Liver (tissue), 9 donors: ENCODE data around the gene ARHGAP6. TPM values are rescaled to one million over a fixed set of nuclear protein-coding genes. Genes with fewer than 3 reads are reported as not detected.

ENCODE experiments used
- DNase-seq: peaks from one replicate; pipeline ENCODE4 v3.0.0-alpha.2; 2017; ENCODE audit warnings: low spot score
- H3K27ac ChIP-seq, 2 donors: one replicate each; pipeline ENCODE4 v1.7.0; 2013; ENCODE audit warnings: inconsistent platforms in 2 of 2, low read length in 2 of 2, control low read depth in 1 of 2, low read depth in 1 of 2, mild to moderate bottlenecking in 1 of 2
- H3K27me3 ChIP-seq, 4 donors: one replicate each; pipeline versions ENCODE4 v1.6.1 to v1.7.0; 2013; ENCODE audit warnings: low read length in 3 of 4, inconsistent platforms in 1 of 4, mild to moderate bottlenecking in 1 of 4, moderate library complexity in 1 of 4; ENCODE audit not compliant: control insufficient read depth in 4 of 4, insufficient read depth in 4 of 4
- H3K36me3 ChIP-seq, 4 donors: one replicate each; pipeline versions ENCODE4 v1.6.1 to v1.7.0; 2013; ENCODE audit warnings: low read length in 3 of 4, mild to moderate bottlenecking in 3 of 4, low read depth in 1 of 4, moderate library complexity in 1 of 4; ENCODE audit not compliant: control insufficient read depth in 4 of 4, insufficient read depth in 3 of 4
- H3K4me1 ChIP-seq, 4 donors: one replicate each; pipeline versions ENCODE4 v1.6.1 to v1.7.0; 2013; ENCODE audit warnings: low read length in 3 of 4, mild to moderate bottlenecking in 3 of 4, moderate library complexity in 1 of 4; ENCODE audit not compliant: control insufficient read depth in 4 of 4, insufficient read depth in 4 of 4
- H3K4me3 ChIP-seq, 3 donors: one replicate each; pipeline versions ENCODE4 v1.6.1 to v1.7.0; 2013; ENCODE audit warnings: low read length in 3 of 3, control low read depth in 1 of 3, low read depth in 1 of 3, mild to moderate bottlenecking in 1 of 3
- H3K9ac ChIP-seq, 2 donors: one replicate each; pipeline ENCODE4 v1.7.0; 2013; ENCODE audit warnings: low read length in 2 of 2, mild to moderate bottlenecking in 2 of 2, moderate library complexity in 2 of 2, control low read depth in 1 of 2, low read depth in 1 of 2
- H3K9me3 ChIP-seq, 4 donors: one replicate each; pipeline versions ENCODE4 v1.6.1 to v1.7.0; 2013; ENCODE audit warnings: low read length in 3 of 4; ENCODE audit not compliant: control insufficient read depth in 4 of 4
- ATF3 ChIP-seq: IDR thresholded peaks from 2 replicates; pipeline ENCODE4 v1.6.1; 2016; ENCODE audit warnings: antibody characterized with exemption
- CTCF ChIP-seq: fragments of 150-350 bp; IDR thresholded peaks from 2 replicates; pipeline ENCODE4 v1.5.1; 2017; ENCODE audit warnings: improper control_type of control experiment, low read depth, low read length; ENCODE audit not compliant: missing input control
- EGR1 ChIP-seq, 2 donors: IDR thresholded peaks; 2 replicates each; pipeline ENCODE4 v1.6.1; 2016 to 2018; ENCODE audit warnings: antibody characterized with exemption in 2 of 2, low read depth in 2 of 2
- FOXA1 ChIP-seq: IDR thresholded peaks from 2 replicates; pipeline ENCODE4 v1.6.1; 2016; ENCODE audit warnings: antibody characterized with exemption
- FOXA2 ChIP-seq: IDR thresholded peaks from 2 replicates; pipeline ENCODE4 v1.6.1; 2016; ENCODE audit warnings: antibody characterized with exemption
- GABPA ChIP-seq, 2 donors: IDR thresholded peaks in 1 of 2; conservative IDR thresholded peaks in 1 of 2; 2 replicates each; pipeline ENCODE4 v1.6.1; 2016; ENCODE audit warnings: antibody characterized with exemption in 2 of 2, mild to moderate bottlenecking in 1 of 2, moderate library complexity in 1 of 2
- HNF4A ChIP-seq, 2 donors: conservative IDR thresholded peaks; 2 replicates each; pipeline ENCODE4 v1.6.1; 2016; ENCODE audit warnings: antibody characterized with exemption in 2 of 2, mild to moderate bottlenecking in 2 of 2
- JUND ChIP-seq, 2 donors: IDR thresholded peaks; 2 replicates each; pipeline ENCODE4 v1.6.1; 2016; ENCODE audit warnings: antibody characterized with exemption in 2 of 2
- MAX ChIP-seq: IDR thresholded peaks from 2 replicates; pipeline ENCODE4 v1.6.1; 2016; ENCODE audit warnings: antibody characterized with exemption
- NR2F2 ChIP-seq: IDR thresholded peaks from 2 replicates; pipeline ENCODE4 v1.6.1; 2016; ENCODE audit warnings: antibody characterized with exemption
- RAD21 ChIP-seq, 2 donors: IDR thresholded peaks; 2 replicates each; pipeline ENCODE4 v1.6.1; 2016; ENCODE audit warnings: antibody characterized with exemption in 2 of 2, mild to moderate bottlenecking in 2 of 2
- REST ChIP-seq: IDR thresholded peaks from 2 replicates; pipeline ENCODE4 v1.6.1; 2016; ENCODE audit warnings: antibody characterized with exemption, mild to moderate bottlenecking
- RXRA ChIP-seq, 2 donors: IDR thresholded peaks; 2 replicates each; pipeline ENCODE4 v1.6.1; 2017 to 2018; ENCODE audit warnings: antibody characterized with exemption in 2 of 2, mild to moderate bottlenecking in 1 of 2
- TAF1 ChIP-seq: conservative IDR thresholded peaks from 2 replicates; pipeline ENCODE4 v1.6.1; 2016; ENCODE audit warnings: antibody characterized with exemption, mild to moderate bottlenecking
- YY1 ChIP-seq: IDR thresholded peaks from 2 replicates; pipeline ENCODE4 v1.6.1; 2016; ENCODE audit warnings: antibody characterized with exemption, mild to moderate bottlenecking
- WGBS: extraction: QIAGEN DNeasy Blood & Tissue Kit; methylation state at CpG from one replicate; pipeline ENCODE4 v1.1.7; 2013; 5-methylcytosine and 5-hydroxymethylcytosine counted together
- polyA plus RNA-seq, 2 donors: library from polyadenylated mRNA; stranded (reverse) in 1 of 2; unstranded in 1 of 2; fragments of 200-250 nt in 1 of 2; fragments of >200 nt in 1 of 2; fragmentation: Nextera tagmentation in 1 of 2; extraction: Ambion mirVana in 1 of 2; gene quantifications; one replicate each; pipeline versions ENCODE4 v1.2.1 to v1.2.3, GENCODE V29; 2013 to 2015
- total RNA-seq, 2 donors: library from RNA; depleted of rRNA; stranded (reverse); fragments of >200 nt; gene quantifications; one replicate each; pipeline ENCODE4 v1.2.3, GENCODE V29; 2014
- TF ChIP-seq, protein P1 (sequence below): IDR thresholded peaks from 2 replicates; pipeline ENCODE4 v1.6.1; 2016; ENCODE audit warnings: antibody characterized with exemption
- donor health status: healthy.
- donor health status: healthy.
- donor health status: healthy.
- donor health status: healthy.
- donor health status: healthy.

The ARHGAP6 gene
- total and polyA plus RNA-seq, 4 donors = 0.10 to 2.2 (median 0.65) TPM

DNA sequence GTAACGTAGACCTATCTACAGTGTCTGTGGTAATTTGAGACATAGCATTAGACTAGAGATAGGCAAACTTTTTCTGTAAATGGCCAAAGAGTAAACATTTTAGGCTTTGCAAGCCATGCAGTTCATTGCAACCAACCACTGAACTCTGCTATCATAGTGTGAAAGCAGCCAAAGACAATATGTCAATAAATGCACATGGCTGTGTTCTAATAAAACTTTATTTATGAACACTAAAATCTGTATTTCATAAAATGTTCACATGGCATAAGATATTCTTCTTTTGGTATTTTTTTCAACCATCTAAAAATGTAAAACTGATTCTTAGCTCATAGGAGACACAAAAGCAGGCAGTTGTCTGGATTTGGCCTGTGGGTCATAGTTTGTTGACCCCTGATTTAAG lies 251.6 kb downstream of the ARHGAP6 start:
- 94% methylated on average over 1 of the region's 1 CpG for WGBS
- Histone ChIP-seq H3K9ac (no peak overlapping the region), H3K27ac (no peak overlapping the region), H3K27me3 (peaks cover 0 to under 1% (median 0%) of the 10 kb centered on the region in 4 donors), H3K9me3 (no peaks in the 10 kb centered on the region), H3K36me3 (no peaks in the 10 kb centered on the region), H3K4me3 (no peak overlapping the region), H3K4me1 (no peaks in the 10 kb centered on the region)
- TF ChIP-seq MAX (no peak), YY1 (no peak), ATF3 (no peak), NR2F2 (no peak), FOXA1 (no peak), TAF1 (no peak), GABPA (IDR thresholded peaks at IDR 0.05 in 1 of 2, conservative IDR thresholded peaks at IDR 0.05 in 1 of 2) (no peak), RXRA (IDR thresholded peaks at IDR 0.05) (no peak), HNF4A (conservative IDR thresholded peaks at IDR 0.05) (no peak), JUND (IDR thresholded peaks at IDR 0.05) (no peak), RAD21 (IDR thresholded peaks at IDR 0.05) (no peak), EGR1 (IDR thresholded peaks at IDR 0.05; ENCODE audit: low read depth in 2 of 2) (no peak)
- TF ChIP-seq, protein P1, sequence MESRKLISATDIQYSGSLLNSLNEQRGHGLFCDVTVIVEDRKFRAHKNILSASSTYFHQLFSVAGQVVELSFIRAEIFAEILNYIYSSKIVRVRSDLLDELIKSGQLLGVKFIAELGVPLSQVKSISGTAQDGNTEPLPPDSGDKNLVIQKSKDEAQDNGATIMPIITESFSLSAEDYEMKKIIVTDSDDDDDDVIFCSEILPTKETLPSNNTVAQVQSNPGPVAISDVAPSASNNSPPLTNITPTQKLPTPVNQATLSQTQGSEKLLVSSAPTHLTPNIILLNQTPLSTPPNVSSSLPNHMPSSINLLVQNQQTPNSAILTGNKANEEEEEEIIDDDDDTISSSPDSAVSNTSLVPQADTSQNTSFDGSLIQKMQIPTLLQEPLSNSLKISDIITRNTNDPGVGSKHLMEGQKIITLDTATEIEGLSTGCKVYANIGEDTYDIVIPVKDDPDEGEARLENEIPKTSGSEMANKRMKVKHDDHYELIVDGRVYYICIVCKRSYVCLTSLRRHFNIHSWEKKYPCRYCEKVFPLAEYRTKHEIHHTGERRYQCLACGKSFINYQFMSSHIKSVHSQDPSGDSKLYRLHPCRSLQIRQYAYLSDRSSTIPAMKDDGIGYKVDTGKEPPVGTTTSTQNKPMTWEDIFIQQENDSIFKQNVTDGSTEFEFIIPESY = no peak
- no peak for DNase-seq

DNA sequence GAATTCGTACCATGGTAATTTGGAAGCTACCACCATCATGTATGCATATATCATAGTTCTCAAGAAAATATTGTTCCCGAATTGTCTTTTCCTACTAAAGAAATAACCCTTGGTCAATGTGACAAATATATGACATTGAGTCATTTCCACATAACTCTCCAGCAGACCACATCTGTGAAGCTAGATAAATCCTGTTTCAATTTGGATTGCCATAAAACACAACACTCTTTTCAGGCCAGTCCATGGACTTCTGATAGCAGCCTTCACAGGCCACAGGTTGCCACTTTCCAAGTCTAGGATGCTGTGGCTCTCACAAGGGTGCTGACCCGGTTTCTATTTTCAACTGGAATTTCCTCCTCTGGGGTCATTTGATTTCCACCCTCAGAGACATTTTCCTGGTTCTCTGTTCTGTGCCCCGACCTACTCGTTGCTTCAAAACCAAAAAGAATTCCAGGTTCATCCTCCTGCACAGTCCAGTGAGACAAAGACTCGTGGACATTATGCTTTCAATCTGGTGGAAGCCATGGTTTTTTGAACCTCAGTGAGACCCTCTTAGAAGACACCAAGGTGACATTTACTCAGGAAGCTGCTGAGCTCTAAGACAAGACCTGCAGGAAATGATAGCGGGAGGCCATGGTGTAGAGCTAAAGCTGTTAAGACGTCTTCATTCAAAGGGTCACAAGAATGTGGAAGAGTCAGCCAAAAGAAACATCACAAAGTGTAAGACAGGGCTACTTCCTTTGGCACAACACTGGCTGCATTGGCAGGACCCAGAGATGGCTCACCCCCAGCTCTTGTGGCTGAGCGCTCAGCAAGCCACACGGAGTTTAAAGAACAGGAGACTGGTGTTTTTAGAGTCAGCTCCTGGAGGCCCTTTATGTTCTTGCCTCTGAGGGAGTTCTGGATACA lies 252.8 kb downstream of the ARHGAP6 start:
- Histone ChIP-seq H3K27ac (no peak overlapping the region), H3K9ac (no peak overlapping the region), H3K9me3 (no peaks in the 10 kb centered on the region), H3K4me3 (no peak overlapping the region), H3K27me3 (peaks cover 0 to 2% (median 0%) of the 10 kb centered on the region in 4 donors), H3K36me3 (no peaks in the 10 kb centered on the region), H3K4me1 (no peaks in the 10 kb centered on the region)
- TF ChIP-seq, protein P1 = no peak
- TF ChIP-seq REST (no peak), FOXA1 (no peak), CTCF (no peak), YY1 (no peak), NR2F2 (no peak), TAF1 (no peak), RAD21 (IDR thresholded peaks at IDR 0.05) (no peak), ATF3 (no peak), FOXA2 (no peak)
- DNase-seq = no peak
- 76% methylated on average over 10 of the region's 10 CpGs for WGBS
